Panc1 (cell line): ENCODE measurements around the gene RIPOR2. TPM values are rescaled to one million over a fixed set of nuclear protein-coding genes. Genes with fewer than 3 reads are reported as not detected.

ENCODE experiments used
- ATAC-seq: fragments of 200-7000 bp; cut with Tn5 transposase; 2 replicates; pipeline ENCODE4 v1.9.1; 2020; ENCODE audit warnings: mild to moderate bottlenecking, moderate library complexity
- BruUV-seq: library from RNA; stranded (reverse); fragments of 400-500 nt; replicated peaks from 2 replicates; lab custom pipeline; 2021; lab: Mats Ljungman, UMichigan
- CTCF ChIA-PET: fragments of 300-600 bp; sonication (Branson Sonifier 250); formaldehyde crosslinking; loops from one replicate; lab custom pipeline; 2022; ENCODE audit warnings: antibody characterized with exemption; lab: Charles Lee
- POLR2A ChIA-PET: fragments of 300-600 bp; sonication (Branson Sonifier 250); formaldehyde crosslinking; loops from one replicate; lab custom pipeline; 2022; ENCODE audit warnings: antibody characterized with exemption; lab: Charles Lee
- DNase-seq: peaks from one replicate; pipeline ENCODE4 v3.0.0-alpha.2; 2010; ENCODE audit warnings: low read depth, low spot score
- H3K27ac ChIP-seq: 2 replicates; pipeline ENCODE4 v1.5.1; 2011; ENCODE audit warnings: mild to moderate bottlenecking, low read length, inconsistent platforms
- H3K27me3 ChIP-seq: fragments of 200-500 bp; sonication (Bioruptor generic); 2 replicates; pipeline ENCODE4 v1.6.0; 2014; ENCODE audit warnings: low read length, inconsistent platforms; ENCODE audit not compliant: control insufficient read depth, insufficient read depth
- H3K36me3 ChIP-seq: fragments of 200-500 bp; sonication (Bioruptor generic); 2 replicates; pipeline ENCODE4 v1.5.1; 2014; ENCODE audit warnings: inconsistent platforms, mild to moderate bottlenecking, low read length, moderate library complexity; ENCODE audit not compliant: control insufficient read depth, insufficient read depth
- H3K4me1 ChIP-seq: 2 replicates; pipeline ENCODE4 v1.5.1; 2011; ENCODE audit warnings: inconsistent platforms, mild to moderate bottlenecking, low read length, moderate library complexity; ENCODE audit not compliant: control insufficient read depth, insufficient read depth
- H3K4me3 ChIP-seq, 2 experiments: 2 replicates each; pipeline ENCODE4 v1.5.1; 2011 to 2012; ENCODE audit warnings: low read depth in 2 of 2, low read length in 2 of 2, mild to moderate bottlenecking in 2 of 2, inconsistent platforms in 1 of 2, moderate library complexity in 1 of 2
- H3K9me3 ChIP-seq: fragments of 200-500 bp; sonication (Bioruptor generic); 2 replicates; pipeline ENCODE4 v1.5.1; 2014; ENCODE audit warnings: low read depth, mild to moderate bottlenecking, inconsistent platforms, low read length, moderate library complexity; ENCODE audit not compliant: control insufficient read depth, insufficient read depth
- POLR2AphosphoS5 ChIP-seq: IDR thresholded peaks from 2 replicates; pipeline ENCODE4 v1.6.1; 2012; ENCODE audit warnings: mild to moderate bottlenecking, low read depth, low read length, moderate library complexity
- SIN3A ChIP-seq: IDR thresholded peaks from 2 replicates; pipeline ENCODE4 v1.6.1; 2012; ENCODE audit warnings: low read depth, mild to moderate bottlenecking, low read length, moderate library complexity, borderline replicate concordance; ENCODE audit not compliant: insufficient read depth
- TCF7L2 ChIP-seq: IDR thresholded peaks from 2 replicates; pipeline ENCODE4 v1.6.1; 2011; ENCODE audit warnings: mild to moderate bottlenecking, low read depth, low read length, inconsistent platforms
- in situ Hi-C: cut with HindIII; loops from 2 replicates; pipeline ENCODE4 v1.10.0; 2016; ENCODE audit warnings: low sequenced_read_pairs, low pct_unique_long_range_greater_than_20kb
- intact Hi-C: fragments of 100-400 bp; cut with micrococcal nuclease; formaldehyde crosslinking; loops from one replicate; pipeline ENCODE4 v1.10.0; 2022; ENCODE audit not compliant: unreplicated experiment
- total RNA-seq: library from RNA; stranded (reverse); gene quantifications from one replicate; pipeline ENCODE4 v1.2.1, GENCODE V29; 2021; ENCODE audit not compliant: unreplicated experiment
- TF ChIP-seq, protein P1 (sequence below), 2 experiments: IDR thresholded peaks; 2 replicates each; pipeline ENCODE4 v1.6.1; 2011 to 2012; ENCODE audit warnings: low read depth in 2 of 2, control low read depth in 1 of 2, low read length in 1 of 2, mild to moderate bottlenecking in 1 of 2, moderate library complexity in 1 of 2; ENCODE audit not compliant: insufficient read depth in 1 of 2
- TF ChIP-seq, protein P2 (sequence below): fragments of 450-650 bp; IDR thresholded peaks from 2 replicates; pipeline ENCODE4 v1.5.1; 2017; ENCODE audit warnings: mild to moderate bottlenecking

RIPOR2 gene
- total RNA-seq, 1 experiment from 2014 or later = 0.54 TPM

DNA sequence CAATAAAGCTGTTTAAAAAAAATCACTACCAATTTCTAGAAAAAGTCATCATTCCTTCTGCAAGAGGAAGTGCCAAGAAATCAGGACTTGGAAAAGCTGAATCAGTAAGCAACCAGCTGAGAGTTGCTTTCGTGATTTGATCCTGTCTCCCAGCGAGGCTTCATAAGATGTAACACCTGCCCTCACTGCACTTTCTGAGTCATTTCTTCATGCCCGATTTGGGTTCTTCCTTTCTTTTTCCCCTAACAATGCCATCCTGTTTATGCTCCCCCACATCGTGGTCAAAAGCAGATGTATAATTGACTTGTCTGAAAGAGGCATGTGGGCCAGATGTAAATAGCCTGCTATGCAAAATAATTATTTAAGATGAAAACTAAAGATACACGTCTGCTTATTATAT lies 52.1 kb downstream of the RIPOR2 start:
- ChIA-PET CTCF (no interaction called here), POLR2A (no interaction called here)
- intact Hi-C loops (no loop called here), in situ Hi-C loops (no loop called here)
- Histone ChIP-seq H3K4me3 (no peak overlapping the region), H3K4me1 (no peaks in the 10 kb centered on the region), H3K27ac (no peak overlapping the region), H3K27me3 (no peaks in the 10 kb centered on the region; the same call in none of the 2 replicates), H3K9me3 (no peaks in the 10 kb centered on the region), H3K36me3 (no peaks in the 10 kb centered on the region)
- ATAC-seq (no peak), DNase-seq (no peak)
- no TSS peak for BruUV-seq
- TF ChIP-seq POLR2AphosphoS5 = no peak
- no peak for TF ChIP-seq SIN3A
- TF ChIP-seq, protein P1, sequence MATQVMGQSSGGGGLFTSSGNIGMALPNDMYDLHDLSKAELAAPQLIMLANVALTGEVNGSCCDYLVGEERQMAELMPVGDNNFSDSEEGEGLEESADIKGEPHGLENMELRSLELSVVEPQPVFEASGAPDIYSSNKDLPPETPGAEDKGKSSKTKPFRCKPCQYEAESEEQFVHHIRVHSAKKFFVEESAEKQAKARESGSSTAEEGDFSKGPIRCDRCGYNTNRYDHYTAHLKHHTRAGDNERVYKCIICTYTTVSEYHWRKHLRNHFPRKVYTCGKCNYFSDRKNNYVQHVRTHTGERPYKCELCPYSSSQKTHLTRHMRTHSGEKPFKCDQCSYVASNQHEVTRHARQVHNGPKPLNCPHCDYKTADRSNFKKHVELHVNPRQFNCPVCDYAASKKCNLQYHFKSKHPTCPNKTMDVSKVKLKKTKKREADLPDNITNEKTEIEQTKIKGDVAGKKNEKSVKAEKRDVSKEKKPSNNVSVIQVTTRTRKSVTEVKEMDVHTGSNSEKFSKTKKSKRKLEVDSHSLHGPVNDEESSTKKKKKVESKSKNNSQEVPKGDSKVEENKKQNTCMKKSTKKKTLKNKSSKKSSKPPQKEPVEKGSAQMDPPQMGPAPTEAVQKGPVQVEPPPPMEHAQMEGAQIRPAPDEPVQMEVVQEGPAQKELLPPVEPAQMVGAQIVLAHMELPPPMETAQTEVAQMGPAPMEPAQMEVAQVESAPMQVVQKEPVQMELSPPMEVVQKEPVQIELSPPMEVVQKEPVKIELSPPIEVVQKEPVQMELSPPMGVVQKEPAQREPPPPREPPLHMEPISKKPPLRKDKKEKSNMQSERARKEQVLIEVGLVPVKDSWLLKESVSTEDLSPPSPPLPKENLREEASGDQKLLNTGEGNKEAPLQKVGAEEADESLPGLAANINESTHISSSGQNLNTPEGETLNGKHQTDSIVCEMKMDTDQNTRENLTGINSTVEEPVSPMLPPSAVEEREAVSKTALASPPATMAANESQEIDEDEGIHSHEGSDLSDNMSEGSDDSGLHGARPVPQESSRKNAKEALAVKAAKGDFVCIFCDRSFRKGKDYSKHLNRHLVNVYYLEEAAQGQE (IDR thresholded peaks at IDR 0.05; ENCODE audit: insufficient read depth in 1 of 2, low read depth in 2 of 2, low read length in 1 of 2) = no peak
- no peak for TF ChIP-seq TCF7L2
- TF ChIP-seq, protein P2, sequence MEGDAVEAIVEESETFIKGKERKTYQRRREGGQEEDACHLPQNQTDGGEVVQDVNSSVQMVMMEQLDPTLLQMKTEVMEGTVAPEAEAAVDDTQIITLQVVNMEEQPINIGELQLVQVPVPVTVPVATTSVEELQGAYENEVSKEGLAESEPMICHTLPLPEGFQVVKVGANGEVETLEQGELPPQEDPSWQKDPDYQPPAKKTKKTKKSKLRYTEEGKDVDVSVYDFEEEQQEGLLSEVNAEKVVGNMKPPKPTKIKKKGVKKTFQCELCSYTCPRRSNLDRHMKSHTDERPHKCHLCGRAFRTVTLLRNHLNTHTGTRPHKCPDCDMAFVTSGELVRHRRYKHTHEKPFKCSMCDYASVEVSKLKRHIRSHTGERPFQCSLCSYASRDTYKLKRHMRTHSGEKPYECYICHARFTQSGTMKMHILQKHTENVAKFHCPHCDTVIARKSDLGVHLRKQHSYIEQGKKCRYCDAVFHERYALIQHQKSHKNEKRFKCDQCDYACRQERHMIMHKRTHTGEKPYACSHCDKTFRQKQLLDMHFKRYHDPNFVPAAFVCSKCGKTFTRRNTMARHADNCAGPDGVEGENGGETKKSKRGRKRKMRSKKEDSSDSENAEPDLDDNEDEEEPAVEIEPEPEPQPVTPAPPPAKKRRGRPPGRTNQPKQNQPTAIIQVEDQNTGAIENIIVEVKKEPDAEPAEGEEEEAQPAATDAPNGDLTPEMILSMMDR = no peak

DNA sequence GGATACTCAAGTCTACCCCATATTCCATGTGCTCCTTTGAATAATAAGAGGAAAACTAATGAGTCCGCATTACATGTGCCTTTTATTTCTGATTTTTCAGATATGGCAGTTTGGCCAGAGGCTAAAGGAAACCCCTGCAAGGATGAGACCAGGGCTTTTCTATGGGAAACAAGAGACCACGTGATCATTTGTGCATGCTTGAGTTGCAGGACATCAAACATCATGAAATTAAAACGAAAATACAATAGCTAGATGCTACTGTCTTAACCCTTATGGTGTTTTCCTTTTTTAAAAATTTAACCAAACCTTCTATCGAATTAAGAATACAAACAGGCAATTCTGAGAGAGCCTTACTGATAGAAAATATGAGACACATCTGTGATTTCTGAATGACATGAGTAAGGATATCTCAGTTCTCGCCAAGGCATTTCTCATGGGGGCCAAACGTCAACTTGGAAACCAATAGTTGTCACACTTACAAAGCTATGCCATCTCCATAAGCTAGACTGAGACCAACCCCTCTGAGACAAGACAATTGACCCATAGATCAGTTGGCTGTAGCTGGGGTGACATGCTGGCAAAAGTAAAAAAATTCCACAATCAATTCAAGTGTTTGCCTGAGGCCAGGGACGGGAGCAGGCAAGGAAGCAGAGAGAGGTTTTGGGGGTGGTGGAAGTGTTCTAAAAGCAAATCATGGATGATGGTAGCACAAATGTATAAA lies 52.8 kb downstream of the RIPOR2 start:
- CTCF ChIA-PET = no interaction called here
- Histone ChIP-seq H3K9me3 (no peaks in the 10 kb centered on the region), H3K36me3 (no peaks in the 10 kb centered on the region), H3K27ac (no peak overlapping the region), H3K4me1 (no peaks in the 10 kb centered on the region), H3K27me3 (no peaks in the 10 kb centered on the region; the same call in none of the 2 replicates), H3K4me3 (no peak overlapping the region)
- no TSS peak for BruUV-seq
- POLR2A ChIA-PET = no interaction called here
- ATAC-seq = no peak
- intact Hi-C loops = no loop called here
- TF ChIP-seq, protein P2 = no peak
- TF ChIP-seq TCF7L2 (no peak), SIN3A (no peak), POLR2AphosphoS5 (no peak)
- TF ChIP-seq, protein P1 (IDR thresholded peaks at IDR 0.05; ENCODE audit: insufficient read depth in 1 of 2, low read depth in 2 of 2, low read length in 1 of 2) = no peak
- no peak for DNase-seq
- in situ Hi-C loops = no loop called here
